HK-2 (cell line): ENCODE data around the gene SERGEF.

Experiments
- DNase-seq: peaks from one replicate; pipeline ENCODE4 v3.0.0-alpha.2; 2018; ENCODE audit not compliant: unreplicated experiment

The SERGEF gene

GRCh38 chr11:17786824-17787525, 225.9 kb downstream of the SERGEF start:
- peak; percentile 40 for DNase-seq

- no peak for DNase-seq
Observed at GRCh38 chr11:17783878-17784277, 229.0 kb downstream of the SERGEF start.

GRCh38 chr11:17782603-17783337, 230.1 kb downstream of the SERGEF start:
- no peak for DNase-seq

GRCh38 chr11:17782145-17782544, 230.7 kb downstream of the SERGEF start:
- no peak for DNase-seq

GRCh38 chr11:17781626-17782025, 231.2 kb downstream of the SERGEF start:
- no peak for DNase-seq

- no peak for DNase-seq
Observed at GRCh38 chr11:17781221-17781620, 231.6 kb downstream of the SERGEF start.

GRCh38 chr11:17780668-17781067, 232.2 kb downstream of the SERGEF start:
- no peak for DNase-seq

- no peak for DNase-seq
Observed at GRCh38 chr11:17779861-17780594, 232.8 kb downstream of the SERGEF start.

- no peak for DNase-seq
Observed at GRCh38 chr11:17778956-17779860, 233.6 kb downstream of the SERGEF start.

- DNase-seq, result no peak
Observed at GRCh38 chr11:17778352-17778751, 234.5 kb downstream of the SERGEF start.

GRCh38 chr11:17777738-17778091, 235.1 kb downstream of the SERGEF start:
- DNase-seq, result no peak

- DNase-seq, result no peak
Observed at GRCh38 chr11:17777086-17777737, 235.6 kb downstream of the SERGEF start.

GRCh38 chr11:17776212-17776875, 236.5 kb downstream of the SERGEF start:
- DNase-seq, result no peak

- no peak for DNase-seq
Observed at GRCh38 chr11:17775507-17776211, 237.2 kb downstream of the SERGEF start.

- no peak for DNase-seq
Observed at GRCh38 chr11:17775035-17775348, 237.9 kb downstream of the SERGEF start.

GRCh38 chr11:17774232-17775034, 238.4 kb downstream of the SERGEF start:
- no peak for DNase-seq

GRCh38 chr11:17773674-17774073, 239.2 kb downstream of the SERGEF start:
- DNase-seq, result no peak

GRCh38 chr11:17772704-17773600, 239.9 kb downstream of the SERGEF start:
- DNase-seq, result no peak
